B cell (primary cell): ENCODE data around the gene CDH1.

ENCODE experiments used
- EZH2 ChIP-seq: IDR thresholded peaks from 2 replicates; pipeline ENCODE4 v1.6.1; 2012; ENCODE audit warnings: borderline replicate concordance, low read depth, mild to moderate bottlenecking, moderate library complexity, low read length; ENCODE audit not compliant: insufficient read depth, poor library complexity, severe bottlenecking
- TF ChIP-seq, protein P1 (sequence below): fragments of 200-600 bp; IDR thresholded peaks from one replicate; pipeline ENCODE4 v1.8.0; 2022; ENCODE audit warnings: antibody characterized with exemption, mild to moderate bottlenecking

DNA sequence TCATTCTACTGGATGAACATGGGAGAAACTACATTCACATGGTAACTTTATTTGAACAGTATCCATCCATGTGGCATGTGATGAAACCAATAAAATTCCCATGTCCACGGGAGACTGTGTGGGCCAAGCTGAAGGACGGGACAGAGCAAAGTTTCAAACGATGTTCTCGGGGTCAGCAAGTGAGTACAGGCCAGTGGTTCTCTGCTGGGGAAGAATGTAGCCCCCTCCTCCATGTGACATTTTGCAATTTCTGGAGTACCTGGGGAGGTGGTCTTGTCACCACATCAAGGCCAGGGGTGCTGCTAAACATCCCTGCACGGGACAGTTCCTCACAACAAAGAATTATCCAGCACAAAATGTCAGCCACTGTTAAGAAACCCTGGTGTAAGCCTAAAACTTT, 98.9 kb downstream of the CDH1 start:
- TF ChIP-seq, protein P1, sequence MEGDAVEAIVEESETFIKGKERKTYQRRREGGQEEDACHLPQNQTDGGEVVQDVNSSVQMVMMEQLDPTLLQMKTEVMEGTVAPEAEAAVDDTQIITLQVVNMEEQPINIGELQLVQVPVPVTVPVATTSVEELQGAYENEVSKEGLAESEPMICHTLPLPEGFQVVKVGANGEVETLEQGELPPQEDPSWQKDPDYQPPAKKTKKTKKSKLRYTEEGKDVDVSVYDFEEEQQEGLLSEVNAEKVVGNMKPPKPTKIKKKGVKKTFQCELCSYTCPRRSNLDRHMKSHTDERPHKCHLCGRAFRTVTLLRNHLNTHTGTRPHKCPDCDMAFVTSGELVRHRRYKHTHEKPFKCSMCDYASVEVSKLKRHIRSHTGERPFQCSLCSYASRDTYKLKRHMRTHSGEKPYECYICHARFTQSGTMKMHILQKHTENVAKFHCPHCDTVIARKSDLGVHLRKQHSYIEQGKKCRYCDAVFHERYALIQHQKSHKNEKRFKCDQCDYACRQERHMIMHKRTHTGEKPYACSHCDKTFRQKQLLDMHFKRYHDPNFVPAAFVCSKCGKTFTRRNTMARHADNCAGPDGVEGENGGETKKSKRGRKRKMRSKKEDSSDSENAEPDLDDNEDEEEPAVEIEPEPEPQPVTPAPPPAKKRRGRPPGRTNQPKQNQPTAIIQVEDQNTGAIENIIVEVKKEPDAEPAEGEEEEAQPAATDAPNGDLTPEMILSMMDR: no peak
- no peak for TF ChIP-seq EZH2
